Trophoblast cell (in vitro differentiated cells and primary cell): ENCODE measurements around the gene RGS9.

Source experiments
- DNase-seq, 2 donors: peaks; one replicate each; pipeline ENCODE4 v3.0.0-alpha.2; 2016
- H2AFZ ChIP-seq: 2 replicates; pipeline ENCODE4 v1.6.1; 2013; ENCODE audit warnings: low read length, moderate library complexity, mild to moderate bottlenecking; ENCODE audit not compliant: insufficient read depth, poor library complexity
- H2AK5ac ChIP-seq: 2 replicates; pipeline ENCODE4 v1.6.1; 2013; ENCODE audit warnings: mild to moderate bottlenecking, low read length
- H2BK120ac ChIP-seq: 2 replicates; pipeline ENCODE4 v1.6.1; 2013; ENCODE audit warnings: low read length, mild to moderate bottlenecking, moderate library complexity; ENCODE audit not compliant: insufficient read depth, poor library complexity
- H2BK12ac ChIP-seq: 2 replicates; pipeline ENCODE4 v1.6.1; 2013; ENCODE audit warnings: mild to moderate bottlenecking, low read length, moderate library complexity
- H2BK5ac ChIP-seq: 2 replicates; pipeline ENCODE4 v1.6.1; 2013; ENCODE audit warnings: low read length, low read depth, moderate library complexity, mild to moderate bottlenecking; ENCODE audit not compliant: poor library complexity
- H3K14ac ChIP-seq: 2 replicates; pipeline ENCODE4 v1.6.1; 2013; ENCODE audit warnings: mild to moderate bottlenecking, low read length
- H3K18ac ChIP-seq: 2 replicates; pipeline ENCODE4 v1.6.1; 2013; ENCODE audit warnings: mild to moderate bottlenecking, low read length
- H3K23ac ChIP-seq: 2 replicates; pipeline ENCODE4 v1.6.1; 2013; ENCODE audit warnings: low read length
- H3K27ac ChIP-seq: 2 replicates; pipeline ENCODE4 v1.5.1; 2013; ENCODE audit warnings: low read depth, mild to moderate bottlenecking, inconsistent platforms, low read length, moderate library complexity
- H3K27me3 ChIP-seq: 2 replicates; pipeline ENCODE4 v1.6.1; 2013; ENCODE audit warnings: inconsistent platforms, mild to moderate bottlenecking, low read length, moderate library complexity; ENCODE audit not compliant: insufficient read depth
- H3K36me3 ChIP-seq, 2 experiments: 1 replicate in 1 of 2; 2 replicates in 1 of 2; pipeline ENCODE4 v1.6.1; 2013; ENCODE audit warnings: low read length in 2 of 2, mild to moderate bottlenecking in 2 of 2, moderate library complexity in 1 of 2; ENCODE audit not compliant: insufficient read depth in 2 of 2, control insufficient read depth in 1 of 2
- H3K4ac ChIP-seq: 2 replicates; pipeline ENCODE4 v1.6.1; 2013; ENCODE audit warnings: low read depth, mild to moderate bottlenecking, low read length, moderate library complexity
- H3K4me1 ChIP-seq, 2 experiments: 1 replicate in 1 of 2; 2 replicates in 1 of 2; pipeline ENCODE4 v1.6.1; 2013; ENCODE audit warnings: low read length in 2 of 2, mild to moderate bottlenecking in 2 of 2, moderate library complexity in 1 of 2; ENCODE audit not compliant: insufficient read depth in 2 of 2, control insufficient read depth in 1 of 2
- H3K4me2 ChIP-seq: 2 replicates; pipeline ENCODE4 v1.6.1; 2013; ENCODE audit warnings: inconsistent platforms, mild to moderate bottlenecking, low read length, moderate library complexity
- H3K4me3 ChIP-seq: 2 replicates; pipeline ENCODE4 v1.5.1; 2013; ENCODE audit warnings: mild to moderate bottlenecking, low read depth, low read length, inconsistent platforms
- H3K79me1 ChIP-seq: one replicate; pipeline ENCODE4 v1.6.1; 2013; ENCODE audit warnings: low read length
- H3K79me2 ChIP-seq: 2 replicates; pipeline ENCODE4 v1.6.1; 2013; ENCODE audit warnings: low read length, mild to moderate bottlenecking; ENCODE audit not compliant: control insufficient read depth, insufficient read depth, poor library complexity
- H3K9ac ChIP-seq: 2 replicates; pipeline ENCODE4 v1.6.1; 2013; ENCODE audit warnings: mild to moderate bottlenecking, low read length
- H3K9me3 ChIP-seq: 2 replicates; pipeline ENCODE4 v1.6.1; 2013; ENCODE audit warnings: low read depth, mild to moderate bottlenecking, control low read depth, inconsistent platforms, low read length; ENCODE audit not compliant: insufficient read depth
- H4K12ac ChIP-seq: 2 replicates; pipeline ENCODE4 v1.6.1; 2013; ENCODE audit warnings: low read depth, mild to moderate bottlenecking, low read length, moderate library complexity
- H4K8ac ChIP-seq: 2 replicates; pipeline ENCODE4 v1.6.1; 2013; ENCODE audit warnings: low read depth, mild to moderate bottlenecking, low read length, moderate library complexity
- H4K91ac ChIP-seq: one replicate; pipeline ENCODE4 v1.6.1; 2013; ENCODE audit warnings: low read depth, mild to moderate bottlenecking, low read length, moderate library complexity
- WGBS: extraction: QIAGEN DNeasy Blood & Tissue Kit; methylation state at CpG from one replicate; pipeline ENCODE4 v1.1.7; 2013; ENCODE audit warnings: missing lambda C conversion rate; ENCODE audit not compliant: insufficient read length, insufficient coverage; ENCODE audit errors: extremely low coverage; 5-methylcytosine and 5-hydroxymethylcytosine counted together

Gene RGS9

DNA sequence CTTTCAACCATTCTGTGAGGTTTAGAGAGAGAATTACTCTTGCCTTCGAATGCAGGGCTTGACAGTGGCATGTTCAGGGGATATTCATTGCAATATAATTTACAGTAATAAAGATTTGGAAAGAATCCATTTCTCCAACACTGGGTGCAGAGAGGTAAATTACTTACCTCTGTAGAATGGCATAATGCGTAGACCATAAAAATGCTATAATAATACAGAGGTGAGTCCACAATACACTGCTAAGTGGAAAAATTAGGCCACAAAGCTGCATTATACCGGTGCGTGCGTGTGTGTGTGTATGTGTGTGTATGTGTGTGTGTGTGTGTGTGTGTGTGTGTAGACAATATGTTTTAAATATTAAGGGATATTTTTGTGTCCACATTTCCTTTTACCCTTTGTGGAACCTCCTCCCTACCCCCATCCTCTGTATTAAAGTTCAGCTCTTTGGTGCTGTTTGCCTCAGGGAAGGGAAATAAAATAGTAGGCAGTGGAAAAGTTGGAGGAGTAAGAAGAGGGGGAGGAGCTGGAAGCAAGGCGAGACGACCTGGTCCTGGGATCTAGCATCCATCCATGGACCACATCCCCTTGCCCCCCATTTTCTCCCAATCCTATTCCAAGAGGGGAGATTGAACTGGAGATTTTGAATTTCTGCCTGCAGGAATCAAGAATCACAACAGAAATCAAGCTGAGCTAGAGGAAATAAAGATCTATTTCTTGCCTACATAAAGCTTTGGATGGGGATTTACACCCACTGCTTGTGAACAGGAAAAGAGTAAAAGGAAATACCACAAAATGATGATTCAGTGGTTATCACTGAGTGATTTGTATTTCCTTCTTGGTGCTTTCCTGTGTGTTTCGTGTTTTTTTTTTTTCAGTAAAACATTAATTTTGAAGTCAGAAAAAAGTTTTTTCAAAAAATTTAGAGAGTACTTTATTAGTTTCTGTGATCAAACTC, 124.8 kb downstream of the RGS9 start:
- Histone ChIP-seq H3K9me3 (peaks cover 2% of the 10 kb centered on the region), H4K91ac (no peak overlapping the region), H2BK5ac (no peak overlapping the region), H2BK12ac (no peak overlapping the region), H3K4ac (no peak overlapping the region), H3K4me3 (no peak overlapping the region), H3K79me1 (no peaks in the 10 kb centered on the region), H3K27me3 (no peaks in the 10 kb centered on the region), H3K79me2 (no peaks in the 10 kb centered on the region), H3K4me1 (no peaks in the 10 kb centered on the region), H3K36me3 (no peaks in the 10 kb centered on the region), H3K23ac (no peak overlapping the region), H3K9ac (no peak overlapping the region), H2AFZ (no peak overlapping the region), H4K12ac (no peak overlapping the region), H3K27ac (no peak overlapping the region), H2BK120ac (no peak overlapping the region), H2AK5ac (no peak overlapping the region), H3K4me2 (no peak overlapping the region), H4K8ac (no peak overlapping the region), H3K18ac (no peak overlapping the region), H3K14ac (no peak overlapping the region)
- WGBS, result no CpG with 5 or more reads among the region's 8 CpGs
- DNase-seq, result no peak

DNA sequence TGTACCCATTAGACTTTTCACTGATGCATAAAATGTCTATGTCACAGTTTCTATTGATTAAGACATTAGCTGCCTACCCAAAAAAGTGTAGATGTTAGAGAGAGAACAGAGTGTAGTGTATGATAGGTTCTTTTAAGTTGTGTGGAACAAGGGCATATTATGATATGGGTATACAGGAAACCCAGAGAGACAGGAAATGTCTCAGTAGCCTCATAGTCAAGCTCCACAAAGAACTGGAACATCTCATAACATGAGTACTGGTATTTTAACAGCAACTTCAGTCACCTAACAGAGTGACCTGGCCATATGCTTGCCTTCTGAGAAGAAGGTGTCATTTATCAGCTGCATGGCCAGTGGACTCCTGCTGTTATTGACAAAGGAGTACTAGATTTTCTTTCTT, 128.1 kb downstream of the RGS9 start:
- no peaks in the 10 kb centered on the region for H3K79me1 ChIP-seq

GRCh38 chr17:65268832-65269231, 131.7 kb downstream of the RGS9 start:
- Histone ChIP-seq H4K12ac (no peak overlapping the region), H4K8ac (no peak overlapping the region), H2BK12ac (no peak overlapping the region), H3K18ac (no peak overlapping the region), H3K79me1 (no peaks in the 10 kb centered on the region), H3K23ac (no peak overlapping the region), H2AFZ (no peak overlapping the region), H3K14ac (no peak overlapping the region), H3K36me3 (no peaks in the 10 kb centered on the region), H3K4me3 (no peak overlapping the region), H2BK120ac (no peak overlapping the region), H3K27ac (no peak overlapping the region), H3K4me1 (no peaks in the 10 kb centered on the region), H2AK5ac (no peak overlapping the region), H3K4ac (no peak overlapping the region), H3K79me2 (no peaks in the 10 kb centered on the region), H3K9ac (no peak overlapping the region), H4K91ac (no peak overlapping the region), H3K27me3 (no peaks in the 10 kb centered on the region), H3K4me2 (no peak overlapping the region), H3K9me3 (no peaks in the 10 kb centered on the region), H2BK5ac (no peak overlapping the region)
- no peak for DNase-seq
- no CpG with 5 or more reads among the region's 2 CpGs for WGBS

More for the DNA sequence above, 128.1 kb downstream of the RGS9 start:
- Histone ChIP-seq H3K9me3 (no peaks in the 10 kb centered on the region), H3K4ac (no peak overlapping the region), H3K14ac (no peak overlapping the region), H2BK12ac (no peak overlapping the region), H2BK120ac (no peak overlapping the region), H3K27me3 (no peaks in the 10 kb centered on the region), H4K12ac (no peak overlapping the region), H3K23ac (no peak overlapping the region), H3K79me2 (no peaks in the 10 kb centered on the region), H2BK5ac (no peak overlapping the region), H3K27ac (no peak overlapping the region), H2AFZ (no peak overlapping the region), H3K9ac (no peak overlapping the region), H3K18ac (no peak overlapping the region), H4K91ac (no peak overlapping the region), H3K4me2 (no peak overlapping the region), H3K4me1 (no peaks in the 10 kb centered on the region), H2AK5ac (no peak overlapping the region), H3K4me3 (no peak overlapping the region), H4K8ac (no peak overlapping the region), H3K36me3 (no peaks in the 10 kb centered on the region)
- no peak for DNase-seq

- no peaks in the 10 kb centered on the region for H3K36me3 ChIP-seq
- whole genome bisulfite sequencing, result no CpG with 5 or more reads among the region's 23 CpGs
Observed at GRCh38 chr17:65270499-65271253, 133.5 kb downstream of the RGS9 start.

More at GRCh38 chr17:65270499-65271253, 133.5 kb downstream of the RGS9 start:
- Histone ChIP-seq H3K4ac (no peak overlapping the region), H3K4me2 (no peak overlapping the region), H4K8ac (no peak overlapping the region), H2BK120ac (no peak overlapping the region), H3K9me3 (no peaks in the 10 kb centered on the region), H4K12ac (no peak overlapping the region), H3K4me3 (no peak overlapping the region), H3K4me1 (no peaks in the 10 kb centered on the region), H3K27me3 (no peaks in the 10 kb centered on the region), H4K91ac (no peak overlapping the region), H3K27ac (no peak overlapping the region), H3K9ac (no peak overlapping the region), H3K79me1 (no peaks in the 10 kb centered on the region), H2AFZ (no peak overlapping the region), H2BK5ac (no peak overlapping the region), H2BK12ac (no peak overlapping the region), H3K14ac (no peak overlapping the region), H3K79me2 (no peaks in the 10 kb centered on the region), H2AK5ac (no peak overlapping the region), H3K23ac (no peak overlapping the region), H3K18ac (no peak overlapping the region)
- DNase-seq, result no peak
